Spinal cord (tissue), 10 donors: ENCODE results near the gene RFPL1. TPM values are rescaled to one million over a fixed set of nuclear protein-coding genes. Genes with fewer than 3 reads are reported as not detected.
A peak's percentile ranks its signal among the peaks of the same experiment; 100 is the strongest.

Experiments used
- DNase-seq, 6 donors: peaks; one replicate each; pipeline versions ENCODE4 v3.0.0 to v3.0.0-alpha.2; 2013 to 2015; ENCODE audit warnings: low spot score in 6 of 6, low read depth in 4 of 6
- H3K27ac ChIP-seq: one replicate; pipeline ENCODE4 v1.5.1; 2013; ENCODE audit warnings: low read depth, low read length, control low read depth
- H3K27me3 ChIP-seq: one replicate; pipeline ENCODE4 v1.6.1; 2013; ENCODE audit warnings: low read length; ENCODE audit not compliant: control insufficient read depth, insufficient read depth
- H3K36me3 ChIP-seq: one replicate; pipeline ENCODE4 v1.6.1; 2013; ENCODE audit warnings: low read length; ENCODE audit not compliant: control insufficient read depth, insufficient read depth
- H3K4me1 ChIP-seq: one replicate; pipeline ENCODE4 v1.6.1; 2013; ENCODE audit warnings: low read length; ENCODE audit not compliant: control insufficient read depth, insufficient read depth
- H3K4me3 ChIP-seq: one replicate; pipeline ENCODE4 v1.5.1; 2013; ENCODE audit warnings: low read depth, low read length, control low read depth
- H3K9me3 ChIP-seq: one replicate; pipeline ENCODE4 v1.6.1; 2013; ENCODE audit warnings: low read length; ENCODE audit not compliant: control insufficient read depth, insufficient read depth
- WGBS: methylation state at CpG from one replicate; pipeline ENCODE4 v1.1.5; 2013; ENCODE audit warnings: missing lambda C conversion rate; ENCODE audit not compliant: insufficient coverage; 5-methylcytosine and 5-hydroxymethylcytosine counted together
- polyA plus RNA-seq, 2 donors: library from polyadenylated mRNA; unstranded; fragments of 120-200 nt; gene quantifications; one replicate each; pipeline ENCODE4 v1.2.1, GENCODE V29; 2013; ENCODE audit not compliant: insufficient read length in 2 of 2
- total RNA-seq, 2 donors: library from RNA; depleted of rRNA in 1 of 2; stranded (reverse); fragments of 120-200 nt in 1 of 2; fragments of >200 nt in 1 of 2; gene quantifications; one replicate each; pipeline versions ENCODE4 v1.2.3 to v1.2.4, GENCODE V29; 2013 to 2014
- donor health status: healthy.

Gene RFPL1
- total and polyA plus RNA-seq, 4 donors: 1.9 to 6.3 TPM; not detected in 2

DNA sequence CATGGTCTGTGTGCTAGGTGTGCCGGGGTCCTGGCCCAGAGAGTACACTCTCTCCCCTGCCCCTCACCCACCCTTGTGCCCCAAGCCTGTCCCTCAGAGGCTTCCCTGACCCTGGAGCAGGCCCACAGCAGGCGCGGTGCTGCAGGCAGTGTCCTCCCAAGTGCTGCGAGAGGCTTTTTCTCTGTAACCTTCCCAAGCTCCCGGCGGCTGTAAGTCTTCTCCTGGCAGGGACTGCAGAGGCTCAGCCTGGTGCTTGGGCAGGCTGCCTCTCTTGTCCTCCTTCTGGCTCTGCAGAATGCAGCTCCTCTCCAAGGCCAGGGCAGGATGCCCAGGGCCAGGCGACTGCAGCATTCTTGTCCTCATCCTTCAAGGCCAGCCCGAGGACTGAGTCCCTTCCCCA is 15.9 kb downstream of the RFPL1 start:
- H3K27me3 ChIP-seq: no peaks in the 10 kb centered on the region
- H3K4me1 ChIP-seq: peaks cover 16% of the 10 kb centered on the region
- peaks cover 25% of the 10 kb centered on the region for H3K36me3 ChIP-seq
- H3K4me3 ChIP-seq: no peak overlapping the region
- no peaks in the 10 kb centered on the region for H3K9me3 ChIP-seq
- peak in 2 of 6 donors; percentile 45 to 80 for DNase-seq
- H3K27ac ChIP-seq: peak overlapping the region; percentile 47
- WGBS: 55% methylated on average over 8 of the region's 8 CpGs

DNA sequence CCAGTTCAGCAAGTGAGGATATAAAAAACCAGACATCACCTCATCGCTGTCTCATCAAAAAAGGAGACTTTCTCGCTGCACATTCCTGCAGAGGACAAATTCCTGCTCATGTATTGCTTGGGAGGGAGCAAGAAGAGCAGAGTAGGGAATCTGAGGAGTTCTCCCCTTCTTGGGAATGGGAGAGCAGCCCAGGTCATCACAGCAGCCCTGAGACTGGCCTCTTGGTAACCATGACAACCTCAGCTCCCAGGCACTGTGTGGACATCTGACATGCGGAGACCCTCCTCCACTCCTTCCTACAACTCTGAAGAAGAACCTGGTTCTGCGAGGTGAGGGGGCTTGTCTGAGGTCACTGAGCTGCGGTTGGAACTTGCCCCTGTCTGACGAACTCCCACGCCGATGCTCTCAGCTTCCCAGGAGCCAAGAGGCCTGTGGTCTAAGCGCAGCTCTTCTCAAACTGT is 17.9 kb downstream of the RFPL1 start:
- WGBS: 36% methylated on average over 7 of the region's 9 CpGs

DNA sequence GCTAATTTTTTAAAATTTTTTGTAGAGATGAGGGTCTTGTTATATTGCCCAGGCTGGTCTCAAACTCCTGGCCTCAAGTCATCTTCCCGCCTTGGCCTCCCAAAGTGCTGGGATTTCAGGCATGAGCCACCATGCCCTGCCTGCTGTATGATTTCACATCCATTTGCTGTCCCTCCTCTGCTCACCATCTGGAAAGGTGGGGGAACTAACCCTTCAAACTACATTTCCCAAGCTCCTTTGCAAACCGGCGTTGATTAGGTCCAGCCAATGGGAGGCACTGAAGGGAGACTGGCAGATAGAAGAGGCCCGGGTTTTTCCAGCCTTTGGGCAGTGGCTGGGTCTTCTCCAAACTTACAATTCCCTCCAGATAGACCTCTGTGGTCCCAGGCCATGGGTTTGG is 19.3 kb downstream of the RFPL1 start:
- peak in 2 of 6 donors; percentile 41 to 71 for DNase-seq
- Histone ChIP-seq H3K27ac (no peak overlapping the region), H3K4me1 (peaks cover 20% of the 10 kb centered on the region), H3K4me3 (no peak overlapping the region), H3K9me3 (no peaks in the 10 kb centered on the region), H3K27me3 (no peaks in the 10 kb centered on the region), H3K36me3 (peaks cover 28% of the 10 kb centered on the region)
- 33% methylated on average over 2 of the region's 4 CpGs for WGBS

More for the DNA sequence above, 17.9 kb downstream of the RFPL1 start:
- H3K9me3 ChIP-seq: no peaks in the 10 kb centered on the region
- H3K4me3 ChIP-seq: no peak overlapping the region
- no peaks in the 10 kb centered on the region for H3K27me3 ChIP-seq
- peaks cover 20% of the 10 kb centered on the region for H3K4me1 ChIP-seq
- peak in 1 of 6 donors; percentile 24 for DNase-seq
- H3K36me3 ChIP-seq: peaks cover 24% of the 10 kb centered on the region
- H3K27ac ChIP-seq: peak overlapping the region; percentile 3

DNA sequence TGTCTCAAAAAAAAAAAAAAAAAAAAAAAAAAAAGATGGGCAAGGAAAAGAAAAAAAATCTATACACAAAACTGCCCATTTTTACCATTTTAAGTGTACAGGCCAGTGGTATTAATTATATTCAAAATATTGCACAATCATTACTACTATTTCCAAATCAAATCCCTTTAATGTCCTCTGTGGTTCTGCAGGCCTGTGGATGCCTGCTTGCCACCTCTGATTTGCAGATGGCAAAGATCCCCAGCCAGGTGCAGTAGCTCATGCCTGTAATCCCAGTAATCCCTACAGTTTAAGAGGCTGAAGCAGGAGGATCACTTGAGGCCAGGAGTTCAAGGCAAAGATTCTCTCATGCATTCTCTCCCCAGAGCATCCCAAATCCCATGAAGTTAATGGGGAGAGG is 20.2 kb downstream of the RFPL1 start:
- Histone ChIP-seq H3K36me3 (peaks cover 29% of the 10 kb centered on the region), H3K4me1 (peaks cover 20% of the 10 kb centered on the region)
- no peak for DNase-seq

DNA sequence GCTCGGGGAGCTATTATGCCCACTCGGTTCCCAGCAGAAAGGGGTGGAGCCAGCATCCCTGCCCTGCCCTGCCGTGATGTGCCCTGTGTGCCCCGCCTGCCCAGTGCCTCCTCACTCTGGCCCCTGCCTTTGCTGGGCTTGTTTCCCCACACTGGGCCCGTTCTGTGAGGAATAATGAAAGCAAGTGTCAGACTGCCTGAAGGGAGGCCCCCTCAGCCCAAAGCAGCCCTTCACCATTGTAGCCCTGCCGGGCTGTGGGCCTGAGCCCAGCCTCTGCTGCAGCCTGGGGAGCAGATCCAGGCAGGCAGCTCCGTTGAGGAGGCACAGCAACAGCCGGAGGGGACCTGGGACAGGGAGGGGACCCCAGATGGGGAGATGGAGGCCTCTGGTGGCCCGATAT is 21.4 kb downstream of the RFPL1 start:
- 36% methylated on average over 9 of the region's 9 CpGs for WGBS

More for the DNA sequence above, 20.2 kb downstream of the RFPL1 start:
- H3K4me3 ChIP-seq: no peak overlapping the region
- H3K27ac ChIP-seq: no peak overlapping the region
- no peaks in the 10 kb centered on the region for H3K9me3 ChIP-seq
- H3K27me3 ChIP-seq: no peaks in the 10 kb centered on the region

DNA sequence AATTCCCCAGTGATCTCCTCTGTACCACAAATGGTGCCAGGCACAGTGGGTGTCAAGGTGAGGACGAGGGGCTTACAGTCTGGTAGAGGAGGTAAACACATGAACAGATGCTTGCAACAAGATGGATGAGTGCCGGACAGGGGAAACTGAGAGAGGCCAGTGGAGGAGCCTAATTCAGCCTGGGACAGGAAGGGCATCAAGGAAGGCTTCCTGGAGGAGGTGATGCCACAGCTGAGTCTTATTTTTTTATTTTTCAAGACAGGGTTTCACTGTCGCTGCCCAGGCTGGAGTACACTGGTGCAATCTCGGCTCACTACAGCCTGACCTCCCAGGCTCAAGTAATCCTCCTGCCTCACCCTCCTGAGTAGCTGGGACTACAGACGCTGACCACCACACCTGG is 22.9 kb downstream of the RFPL1 start:
- no peak for DNase-seq
- WGBS: 100% methylated on average over 3 of the region's 5 CpGs
- no peaks in the 10 kb centered on the region for H3K9me3 ChIP-seq

More for the DNA sequence above, 21.4 kb downstream of the RFPL1 start:
- H3K36me3 ChIP-seq: peaks cover 29% of the 10 kb centered on the region
- H3K9me3 ChIP-seq: no peaks in the 10 kb centered on the region
- H3K4me3 ChIP-seq: no peak overlapping the region
- peaks cover 11% of the 10 kb centered on the region for H3K4me1 ChIP-seq
- DNase-seq: no peak
- no peaks in the 10 kb centered on the region for H3K27me3 ChIP-seq
- H3K27ac ChIP-seq: no peak overlapping the region

DNA sequence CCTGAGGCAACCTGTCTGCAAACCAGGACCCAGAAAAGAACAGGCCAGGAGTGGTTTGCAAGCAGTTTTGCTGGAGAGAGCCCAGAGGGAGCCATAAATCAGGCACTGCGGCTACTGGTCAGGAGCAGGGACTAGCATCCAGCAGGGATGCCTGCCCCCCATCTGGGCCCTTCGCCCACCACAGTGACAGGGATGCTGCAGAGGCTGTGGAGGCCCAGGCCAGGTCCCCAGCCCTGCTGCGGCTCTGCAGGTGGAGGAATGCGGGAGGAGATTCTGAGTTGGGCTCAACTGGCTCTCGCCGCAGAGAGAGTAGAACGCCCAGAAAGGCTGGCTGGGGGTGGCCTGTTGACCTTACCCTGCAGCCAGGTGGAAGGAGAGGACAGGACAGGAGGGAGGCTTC is 25.2 kb downstream of the RFPL1 start:
- no peak overlapping the region for H3K27ac ChIP-seq

More for the DNA sequence above, 22.9 kb downstream of the RFPL1 start:
- Histone ChIP-seq H3K4me3 (no peak overlapping the region), H3K27me3 (no peaks in the 10 kb centered on the region), H3K27ac (no peak overlapping the region), H3K4me1 (peaks cover 6% of the 10 kb centered on the region), H3K36me3 (peaks cover 29% of the 10 kb centered on the region)

DNA sequence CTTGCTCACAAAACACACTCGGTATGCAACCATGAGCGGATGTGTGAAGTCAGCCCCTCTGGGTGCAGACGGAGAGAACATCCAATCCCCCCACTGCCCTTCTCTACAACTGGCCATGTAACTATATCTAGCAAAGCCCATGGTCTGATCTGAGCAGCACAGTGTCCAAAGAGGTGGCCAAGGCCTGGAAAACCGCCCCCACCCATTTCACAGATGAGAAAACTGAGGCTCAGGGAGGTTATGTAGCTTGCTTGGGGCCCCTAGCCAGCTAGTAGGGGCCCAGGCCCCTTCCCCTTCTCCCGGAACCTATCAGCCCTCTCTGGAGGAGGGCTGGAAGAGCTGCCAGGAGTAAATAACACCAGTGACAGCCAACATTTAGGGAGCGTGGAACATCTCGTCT is 26.2 kb downstream of the RFPL1 start:
- Histone ChIP-seq H3K4me3 (no peak overlapping the region), H3K9me3 (no peaks in the 10 kb centered on the region), H3K36me3 (peaks cover 24% of the 10 kb centered on the region), H3K27me3 (no peaks in the 10 kb centered on the region), H3K4me1 (peaks cover 4% of the 10 kb centered on the region), H3K27ac (no peak overlapping the region)
- no peak for DNase-seq
- WGBS: 84% methylated on average over 4 of the region's 7 CpGs

More for the DNA sequence above, 25.2 kb downstream of the RFPL1 start:
- Histone ChIP-seq H3K4me1 (peaks cover 4% of the 10 kb centered on the region), H3K4me3 (no peak overlapping the region), H3K27me3 (no peaks in the 10 kb centered on the region), H3K36me3 (peaks cover 23% of the 10 kb centered on the region), H3K9me3 (no peaks in the 10 kb centered on the region)
- DNase-seq: no peak
- WGBS: 80% methylated on average over 7 of the region's 7 CpGs

DNA sequence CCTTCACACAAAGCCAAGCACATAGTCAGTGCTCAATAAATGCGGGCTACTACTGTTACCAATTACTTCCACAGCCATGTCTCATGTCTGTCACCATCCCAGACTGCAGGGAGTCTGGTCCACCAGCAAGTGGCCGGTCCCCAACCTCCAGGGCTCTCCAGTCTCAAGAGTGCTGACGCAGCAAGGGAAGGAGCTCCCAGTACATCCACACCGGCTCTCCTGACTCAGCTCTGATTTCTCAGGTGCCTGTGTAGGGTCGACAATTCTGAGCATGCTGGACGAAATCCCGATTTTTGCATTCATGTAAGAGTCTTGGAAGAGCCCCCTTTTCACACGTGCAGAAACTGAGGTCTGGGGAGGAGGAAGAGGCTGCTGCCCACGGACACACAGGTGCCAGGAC is 31.4 kb downstream of the RFPL1 start:
- no peak for DNase-seq
- H3K9me3 ChIP-seq: no peaks in the 10 kb centered on the region
- H3K36me3 ChIP-seq: peaks cover 28% of the 10 kb centered on the region
- 52% methylated on average over 7 of the region's 9 CpGs for WGBS
- H3K4me3 ChIP-seq: no peak overlapping the region
- H3K27ac ChIP-seq: no peak overlapping the region
- H3K27me3 ChIP-seq: no peaks in the 10 kb centered on the region
- H3K4me1 ChIP-seq: peaks cover 11% of the 10 kb centered on the region

DNA sequence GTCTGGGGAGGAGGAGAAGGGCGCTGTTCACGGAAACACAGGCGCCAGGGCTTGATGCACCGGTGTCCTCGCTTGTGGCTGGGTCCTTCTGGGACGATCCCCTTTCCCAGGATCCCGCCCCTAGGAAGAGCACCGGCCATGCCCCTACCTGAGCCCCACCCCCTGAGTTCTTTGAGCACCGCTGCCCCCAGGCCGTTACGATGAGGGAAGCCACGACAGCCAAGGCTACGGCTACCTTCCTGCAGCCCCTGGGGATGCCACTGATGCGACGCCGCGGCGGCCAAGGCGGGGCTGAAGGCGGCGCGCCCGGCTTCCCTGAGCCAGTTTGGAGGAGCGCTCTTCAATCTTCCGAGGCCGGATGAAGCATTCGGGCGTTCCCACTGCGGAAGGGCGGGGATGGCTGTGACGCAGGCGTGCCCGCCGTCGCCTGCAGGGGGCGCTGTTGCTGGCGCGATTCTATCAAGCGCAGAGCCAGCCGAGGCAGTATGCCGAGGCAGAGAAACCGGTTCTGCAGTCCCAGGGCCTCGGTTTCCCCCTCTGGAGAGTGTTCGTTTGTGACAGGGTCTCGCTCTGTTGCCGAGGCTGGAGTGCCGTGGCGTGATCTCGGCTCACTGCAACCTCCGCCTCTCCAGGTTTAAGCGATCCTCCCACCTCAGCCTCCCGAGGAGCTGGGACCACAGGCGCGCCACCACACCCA is 31.9 kb downstream of the RFPL1 start:
- H3K27me3 ChIP-seq: no peaks in the 10 kb centered on the region
- DNase-seq: peak in 2 of 6 donors; percentile 61 to 72
- H3K9me3 ChIP-seq: no peaks in the 10 kb centered on the region
- peak overlapping the region; percentile 17 for H3K4me3 ChIP-seq
- peaks cover 28% of the 10 kb centered on the region for H3K36me3 ChIP-seq
- no peak overlapping the region for H3K27ac ChIP-seq
- 12% methylated on average over 46 of the region's 54 CpGs for WGBS
- peaks cover 11% of the 10 kb centered on the region for H3K4me1 ChIP-seq
